ENCODE measurements around the gene CSNK2A1.

Gene CSNK2A1

DNA sequence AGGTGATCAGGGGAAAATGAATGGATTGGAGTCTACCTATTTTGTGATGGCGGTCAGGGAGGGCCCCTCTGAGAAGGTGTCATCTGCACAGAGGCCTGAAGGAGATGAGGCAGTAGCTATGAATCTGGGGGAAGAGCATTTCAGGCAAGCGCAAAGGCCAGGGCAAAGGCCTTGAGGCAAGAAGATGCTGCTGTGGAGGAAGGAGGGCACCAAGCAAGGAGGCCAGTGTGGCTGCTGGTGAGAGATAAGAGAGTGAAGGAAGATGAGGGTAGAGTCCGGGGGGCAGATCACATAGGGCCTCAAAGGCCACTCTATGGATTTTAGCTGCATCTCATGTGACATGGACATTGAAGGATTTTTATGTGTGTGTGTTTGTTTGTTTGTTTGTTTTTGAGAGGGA is 20.6 kb upstream of the CSNK2A1 start:
- DNase-seq, result no peak

DNA sequence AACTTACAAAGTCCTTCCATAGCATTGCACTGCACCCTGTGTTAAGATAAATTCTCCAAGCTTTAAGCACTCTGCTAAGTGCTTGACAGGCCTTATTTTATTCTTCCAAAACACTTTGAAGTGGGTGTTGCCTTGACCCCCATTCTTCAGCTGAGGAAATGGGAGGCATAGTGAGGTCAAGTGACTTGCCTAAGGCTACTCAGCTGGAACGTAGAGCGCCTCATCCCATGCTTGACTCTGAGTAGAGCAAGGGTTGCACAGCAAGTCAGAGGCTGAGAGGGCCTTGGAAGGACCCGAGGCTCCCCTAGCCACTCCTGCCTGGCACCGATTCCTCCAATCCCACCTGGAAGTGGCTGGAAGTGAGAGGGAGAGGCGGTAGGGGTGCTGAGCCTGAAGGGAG is 19.6 kb upstream of the CSNK2A1 start:
- no peak for DNase-seq

DNA sequence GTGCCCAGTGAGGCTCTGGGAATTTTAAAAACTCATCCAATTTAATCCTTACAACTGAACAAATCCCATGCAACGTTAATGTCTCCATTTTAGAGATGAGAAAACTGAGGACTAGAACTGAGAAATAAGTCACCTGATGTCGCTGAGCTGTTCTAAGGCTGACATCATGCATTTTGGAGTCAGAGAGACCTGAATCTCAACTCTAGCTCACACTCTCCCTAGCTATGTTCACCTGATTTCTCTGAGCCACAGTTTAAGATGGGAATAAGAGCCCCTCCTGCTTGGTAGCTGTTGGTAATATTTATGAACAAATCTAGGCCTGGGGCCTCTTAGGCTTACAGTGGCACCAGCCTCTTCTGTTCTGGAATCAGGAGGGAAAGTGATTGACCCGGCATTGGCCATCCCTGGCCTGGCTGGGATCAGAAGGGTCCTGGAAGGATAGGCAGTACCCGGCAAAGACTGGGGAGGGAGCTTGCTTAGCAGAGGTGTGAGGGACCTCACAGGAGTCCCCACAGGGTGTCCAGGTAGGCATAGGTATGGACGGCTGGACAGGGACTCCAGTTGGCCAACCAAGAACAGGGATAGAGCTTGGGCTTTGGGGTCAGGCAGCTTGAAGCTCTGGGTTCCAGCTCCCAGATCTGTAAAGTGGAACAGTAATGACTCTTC is 18.8 kb upstream of the CSNK2A1 start:
- no peak for DNase-seq

DNA sequence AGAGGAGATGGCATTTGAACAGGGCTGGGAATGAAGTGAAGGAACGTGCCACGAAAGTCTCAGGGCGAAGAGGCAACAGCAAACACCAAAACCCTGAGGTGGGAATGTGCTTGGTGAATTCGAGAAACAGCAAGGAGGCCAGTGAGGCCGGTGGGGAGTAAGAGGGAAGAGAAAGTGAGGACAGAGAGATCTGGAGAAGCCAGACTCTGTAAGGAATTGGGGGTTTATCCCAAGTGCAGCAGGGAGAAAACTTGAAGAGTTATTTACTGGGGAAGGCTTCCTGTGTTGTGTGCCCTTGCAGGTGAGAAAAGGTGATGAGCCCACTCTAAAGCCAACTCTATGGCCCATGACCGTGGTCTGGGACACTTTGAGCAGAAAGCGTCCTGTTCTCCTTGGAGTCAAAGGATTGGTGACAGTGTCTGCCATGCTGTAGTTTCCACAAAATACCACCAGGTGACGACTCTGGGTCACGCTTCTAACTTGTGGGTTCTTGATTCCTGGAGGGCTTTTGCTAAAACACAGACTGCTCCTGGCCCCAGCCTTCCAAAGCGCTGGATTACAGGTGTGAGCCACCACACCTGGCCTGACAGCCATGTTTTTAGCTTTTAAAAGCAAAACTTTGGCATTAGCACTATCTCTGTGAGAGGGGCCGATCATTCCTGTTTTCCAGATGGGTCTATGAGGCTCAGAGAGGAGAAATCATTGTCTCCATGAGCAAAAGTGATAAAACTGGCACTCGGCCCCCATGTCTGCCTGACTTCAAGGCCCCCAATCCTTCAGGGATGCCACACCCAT is 18.0 kb upstream of the CSNK2A1 start:
- peak in 48 of 56 donors; percentile 3 to 74 (median 26) for DNase-seq

DNA sequence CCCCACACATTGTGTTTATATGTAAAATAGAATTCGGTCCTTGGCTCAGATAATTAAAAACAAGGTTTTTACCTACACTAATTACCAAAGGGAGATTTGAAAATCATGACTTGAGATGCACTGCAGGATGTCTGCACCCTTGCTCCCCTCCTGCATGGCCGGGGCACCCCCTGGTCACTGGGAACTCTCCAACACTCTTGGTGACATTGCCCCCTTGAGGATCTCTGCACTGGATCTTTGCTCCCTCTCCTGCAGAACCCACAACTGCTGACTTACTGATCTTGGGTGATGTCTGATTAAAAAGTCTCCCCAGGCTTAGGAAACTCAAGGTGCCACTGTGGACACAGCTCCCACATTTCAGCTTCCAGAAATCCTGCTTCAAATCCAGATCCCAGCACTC is 17.1 kb upstream of the CSNK2A1 start:
- DNase-seq, result no peak

DNA sequence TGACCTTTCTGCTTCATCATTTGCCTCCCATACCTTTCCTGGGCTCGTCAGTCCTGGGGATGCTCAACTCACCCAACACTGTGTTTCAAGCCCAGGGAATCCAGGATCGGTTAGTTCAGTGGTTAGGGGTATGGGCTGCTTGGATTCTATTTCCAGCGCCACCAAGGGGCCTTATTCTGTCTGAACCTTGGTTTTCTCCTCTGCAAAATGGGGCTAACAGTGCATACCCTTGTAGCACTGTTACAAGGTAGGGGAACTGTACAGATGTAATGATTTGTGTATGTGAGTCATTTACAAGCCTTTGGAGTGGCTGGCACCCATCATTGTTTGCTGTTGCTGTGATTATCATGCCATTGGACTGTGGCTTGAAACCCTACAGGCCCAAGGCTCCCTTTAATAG is 14.5 kb upstream of the CSNK2A1 start:
- no peak for DNase-seq

DNA sequence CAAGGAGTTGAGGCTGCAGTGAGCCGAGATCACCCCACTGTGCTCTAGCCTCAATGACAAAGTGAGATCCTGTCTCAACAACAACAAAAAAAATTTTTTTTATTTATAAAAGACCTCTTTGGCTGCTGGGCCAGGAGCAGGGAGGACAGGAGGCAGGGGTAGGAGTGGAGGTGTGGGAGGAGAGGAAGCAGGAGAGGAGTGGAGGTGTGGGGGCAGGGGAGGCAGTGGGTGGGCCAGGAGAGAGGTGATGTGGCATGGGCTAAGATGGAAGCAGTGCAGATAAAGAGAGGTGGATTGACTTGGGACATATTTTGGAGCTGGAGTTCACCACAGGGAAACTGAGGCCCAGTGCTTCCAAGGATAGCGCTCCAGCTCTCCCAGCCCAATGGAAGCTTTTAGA is 13.4 kb upstream of the CSNK2A1 start:
- no peak for DNase-seq

DNA sequence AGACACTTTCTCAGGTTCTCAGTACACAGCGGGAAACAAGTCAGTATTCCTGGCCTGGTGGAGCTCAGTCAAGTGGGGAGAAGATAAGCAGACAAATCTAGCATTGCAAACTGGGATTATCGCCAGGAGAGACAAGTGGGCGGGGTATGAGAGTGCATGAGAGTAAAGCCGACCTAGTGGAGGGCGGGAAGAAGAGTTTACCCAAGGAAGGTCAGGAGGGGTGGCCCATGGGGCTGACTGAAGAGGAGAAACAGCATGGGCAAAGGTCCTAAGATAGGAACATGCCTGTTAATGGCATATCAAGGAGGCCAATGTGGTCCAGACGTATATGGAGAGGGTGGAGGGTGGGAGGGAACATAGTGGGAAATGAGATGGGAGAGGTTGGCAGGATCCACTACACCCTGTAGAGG is 12.4 kb upstream of the CSNK2A1 start:
- DNase-seq, result no peak

DNA sequence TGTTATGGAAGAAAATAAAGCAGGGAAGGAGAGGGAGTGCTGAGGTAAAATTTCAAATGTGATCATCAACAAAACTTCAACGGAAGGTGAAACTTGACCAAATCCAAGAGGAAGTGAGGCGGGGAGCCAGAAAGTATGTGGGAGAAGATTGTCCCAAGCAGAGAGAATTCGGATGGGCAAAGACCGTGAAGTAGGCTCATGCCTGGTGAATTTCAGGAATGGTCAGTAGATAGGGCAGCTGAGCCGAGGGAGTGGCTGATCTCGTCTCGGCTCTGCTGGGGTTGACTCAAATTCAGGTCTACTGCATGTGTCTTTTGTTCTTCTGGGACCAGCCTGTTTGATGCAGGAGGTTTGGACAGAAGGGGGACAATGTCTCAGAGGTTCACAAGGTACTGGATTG is 7.0 kb upstream of the CSNK2A1 start:
- no peak for DNase-seq

DNA sequence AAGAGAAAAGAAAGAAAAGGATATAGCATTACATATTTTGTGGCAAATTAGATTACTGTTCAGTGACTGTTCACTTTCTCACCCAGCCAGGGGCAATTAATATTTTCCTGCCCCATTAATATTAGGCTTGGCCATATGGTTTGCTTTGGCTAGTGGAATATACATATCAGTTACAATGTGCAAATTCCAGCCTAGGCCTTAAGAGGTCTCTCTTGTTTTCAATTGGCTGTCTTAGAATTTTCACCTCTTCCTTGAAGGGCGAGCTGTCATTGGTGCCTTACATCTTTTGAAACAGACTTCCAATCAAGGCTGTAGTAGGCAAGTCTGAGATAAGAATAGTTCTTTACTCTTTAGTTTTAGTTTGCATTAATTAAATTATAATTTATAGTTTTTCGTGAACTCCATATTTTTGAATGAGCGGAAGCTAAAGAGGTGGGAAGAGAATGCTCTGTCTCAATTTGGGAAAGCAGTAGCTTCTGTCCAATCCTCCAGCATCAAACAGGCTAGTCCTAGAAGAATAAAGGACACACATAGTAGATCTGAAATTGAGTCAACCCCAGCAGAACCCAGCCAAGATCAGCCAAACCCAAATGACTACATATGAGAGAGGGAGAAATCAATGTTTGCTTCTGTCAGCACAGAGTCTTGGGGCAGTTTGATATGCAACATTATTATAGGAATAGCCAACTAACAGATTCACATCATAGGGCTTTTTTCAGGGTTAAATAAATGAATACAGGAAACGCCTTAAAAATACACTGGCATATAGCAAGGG is 6.3 kb upstream of the CSNK2A1 start:
- no peak for DNase-seq

DNA sequence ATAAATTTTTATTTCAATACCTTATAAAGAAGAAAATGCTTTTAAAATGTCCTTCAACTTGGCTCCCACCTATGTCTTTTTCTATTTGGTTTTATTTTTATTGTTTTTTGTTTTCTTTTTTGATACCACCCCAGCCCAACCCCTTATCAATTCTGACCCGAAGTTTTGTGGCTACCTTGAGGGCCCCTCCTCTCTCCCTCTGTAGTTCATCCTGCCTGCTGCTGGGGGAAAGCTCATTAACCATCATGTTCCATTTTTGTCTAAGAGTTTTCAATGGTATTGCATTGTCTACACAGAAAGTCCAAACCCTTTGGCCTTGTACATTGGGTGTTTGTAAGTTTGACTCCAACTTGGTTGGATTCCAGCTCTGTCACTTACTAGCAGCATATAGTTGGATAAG is 5.3 kb upstream of the CSNK2A1 start:
- no peak for DNase-seq

DNA sequence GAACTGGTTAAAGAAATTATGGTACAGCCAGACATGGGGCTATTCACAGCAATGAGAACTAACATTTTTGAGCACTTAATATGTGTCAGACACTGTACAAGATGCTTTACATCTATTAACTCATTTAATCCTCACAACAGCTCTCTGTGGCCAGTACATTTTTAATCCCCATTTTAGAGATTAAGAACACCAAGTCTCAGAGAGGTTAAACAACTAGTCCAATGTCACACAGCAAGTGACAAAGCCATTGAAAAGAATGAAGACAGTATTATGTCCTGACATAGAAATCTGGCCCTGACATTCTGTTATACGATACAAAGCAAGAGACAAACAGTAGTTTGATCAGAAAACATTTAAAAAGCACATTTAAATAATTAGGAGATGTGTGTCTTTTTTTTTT is 3.8 kb upstream of the CSNK2A1 start:
- DNase-seq, result no peak

DNA sequence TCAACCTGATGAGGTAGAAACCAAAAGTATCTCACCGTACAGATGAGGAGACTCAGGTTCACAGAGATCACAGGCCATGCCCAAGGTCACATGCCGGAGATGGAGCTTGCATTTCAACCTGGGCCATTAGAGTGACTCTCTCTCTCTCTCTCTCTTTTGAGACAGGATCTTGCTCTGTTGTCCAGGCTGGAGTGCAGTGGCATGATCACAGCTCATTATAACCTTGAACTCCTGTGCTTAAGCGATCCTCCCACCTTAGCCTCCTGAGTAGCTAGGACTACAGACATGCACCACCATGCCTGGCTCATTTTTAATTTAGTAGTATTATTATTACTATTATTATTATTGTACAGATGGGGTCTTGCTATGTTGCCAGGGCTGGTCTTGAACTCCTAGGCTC is 2.8 kb upstream of the CSNK2A1 start:
- no peak for DNase-seq

DNA sequence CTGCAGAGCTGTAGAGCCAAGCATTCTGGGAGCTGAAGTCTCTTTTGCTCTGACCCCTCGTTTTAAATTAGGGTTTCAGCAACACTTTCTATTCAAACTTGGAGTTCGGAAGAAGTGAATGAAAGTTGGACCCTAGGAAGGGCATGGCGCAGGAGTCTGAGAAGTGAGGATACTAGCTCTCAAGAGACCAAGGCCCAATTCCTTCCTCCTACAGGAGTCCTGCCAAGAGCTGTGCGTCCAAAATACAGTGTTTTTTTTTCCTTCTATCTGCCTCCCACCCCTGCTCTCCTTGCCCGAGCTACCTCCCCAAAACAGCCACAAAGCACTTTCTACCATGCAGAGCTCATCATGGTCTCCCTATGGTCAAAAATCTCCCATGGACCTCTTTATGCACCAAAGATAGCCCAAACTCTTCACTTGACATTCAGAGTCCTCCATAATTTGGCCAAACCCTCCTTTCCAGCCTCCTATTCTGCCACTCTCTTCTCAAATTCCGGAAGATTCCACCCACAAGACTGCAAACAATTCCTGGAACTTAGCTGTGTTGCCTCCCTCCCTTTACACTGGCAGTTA is 649 bp upstream of the CSNK2A1 start:
- DNase-seq, result no peak

DNA sequence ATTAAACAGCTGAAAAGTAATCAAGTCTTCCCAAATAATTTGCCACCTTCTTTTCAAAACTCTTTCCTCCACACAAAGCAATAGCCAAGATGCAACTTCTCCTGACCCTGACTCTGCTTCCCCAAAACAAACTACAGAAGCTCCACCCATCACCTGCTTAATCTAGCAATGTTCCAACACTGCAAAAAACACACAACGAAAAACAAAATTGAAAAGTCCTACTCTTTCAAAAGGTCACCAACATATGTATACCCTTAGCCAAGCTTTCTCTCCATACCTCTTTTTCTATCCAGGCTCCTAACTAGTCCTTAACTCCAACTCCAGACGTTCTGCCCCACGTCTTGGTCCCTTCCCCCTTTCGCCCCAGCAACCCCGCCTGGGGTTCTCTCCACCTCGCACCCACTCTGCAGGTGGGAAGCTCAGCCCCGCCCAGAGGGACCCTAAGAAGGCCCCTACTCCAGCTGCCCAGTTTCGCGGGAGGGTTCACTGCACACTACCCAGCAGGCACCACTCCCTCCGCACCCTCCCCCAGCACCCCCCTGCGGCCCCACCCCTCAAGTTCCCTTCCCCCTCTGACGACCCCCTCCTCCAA is 717 bp downstream of the CSNK2A1 start:
- DNase-seq, result peak in 11 of 56 donors; percentile 28 to 44 (median 34)

DNA sequence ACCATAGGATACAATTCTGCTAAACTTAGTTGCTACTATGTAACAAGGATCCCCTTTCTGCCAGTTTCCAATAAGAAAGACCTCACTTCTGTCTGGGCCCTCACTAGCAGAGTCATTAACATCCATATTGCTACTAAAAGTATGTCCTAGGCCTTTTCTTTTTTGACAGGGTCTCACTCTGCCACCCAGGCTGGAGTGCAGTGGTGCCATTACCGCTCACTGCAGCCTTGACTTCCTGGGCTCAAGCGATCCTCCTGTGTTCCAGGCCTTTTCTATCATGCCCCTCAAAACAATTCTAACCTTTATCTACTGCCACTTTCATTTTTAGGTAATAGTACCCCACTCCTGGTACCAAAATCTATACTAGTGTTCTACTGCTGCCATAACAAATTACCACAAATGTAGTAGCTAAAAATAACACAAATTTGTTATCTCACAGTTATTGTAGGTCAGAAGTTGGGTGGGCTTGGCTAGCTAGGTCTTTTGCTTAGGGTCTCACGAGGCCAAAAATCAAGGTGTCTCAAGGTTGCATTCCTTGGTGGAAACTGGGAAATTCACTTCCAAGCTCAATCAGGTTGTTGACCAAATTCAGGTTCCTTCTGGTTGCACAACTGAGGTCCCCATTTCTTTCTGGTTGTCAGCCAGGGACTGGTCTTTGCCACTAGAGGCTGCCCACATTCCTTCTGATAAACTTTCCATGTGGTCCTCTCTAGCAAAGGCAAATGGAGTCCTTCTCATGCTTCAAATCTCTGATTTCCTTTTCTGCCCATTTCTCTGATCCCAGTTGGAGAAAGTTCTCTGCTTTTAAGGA is 3.0 kb downstream of the CSNK2A1 start:
- no peak for DNase-seq

DNA sequence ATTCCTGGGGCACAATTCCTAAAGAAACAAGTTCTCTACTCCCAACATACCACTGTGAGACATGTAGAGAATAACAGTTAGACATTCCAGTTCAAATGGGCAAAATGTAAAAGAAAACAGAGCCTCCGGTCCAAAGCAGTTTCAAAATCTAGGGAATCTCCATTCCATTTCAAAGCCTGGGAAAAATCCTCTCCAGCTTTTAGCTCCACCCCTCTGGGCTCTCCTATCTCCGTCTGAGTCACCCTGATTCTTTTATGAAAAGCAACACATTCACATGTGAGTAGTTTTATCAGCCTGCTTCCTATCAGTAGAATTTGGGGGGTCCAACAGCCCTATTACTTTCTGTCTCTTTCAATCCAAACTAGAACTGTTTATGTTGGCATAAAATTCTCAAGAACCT is 3.7 kb downstream of the CSNK2A1 start:
- peak in 1 of 56 donors; percentile 3 for DNase-seq

DNA sequence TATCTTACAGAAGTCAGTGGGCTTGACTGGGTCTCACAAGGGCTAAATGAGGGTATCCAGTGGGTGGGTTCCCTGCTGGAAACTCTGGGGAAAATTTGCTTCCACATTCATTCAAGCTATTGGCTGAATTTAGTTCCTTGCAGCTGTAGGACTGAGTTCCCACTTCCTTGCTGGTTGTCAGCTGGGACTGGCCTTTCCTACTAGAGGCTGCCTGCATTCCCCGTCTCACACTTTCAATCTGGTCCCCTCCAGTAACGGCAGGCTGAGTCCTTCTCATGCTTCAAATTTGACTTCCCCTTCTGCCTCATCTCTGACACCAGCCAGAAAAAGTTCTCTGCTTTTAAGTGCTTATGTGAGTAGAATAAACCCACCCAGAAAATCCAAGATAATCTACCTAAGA is 4.4 kb downstream of the CSNK2A1 start:
- DNase-seq, result no peak

DNA sequence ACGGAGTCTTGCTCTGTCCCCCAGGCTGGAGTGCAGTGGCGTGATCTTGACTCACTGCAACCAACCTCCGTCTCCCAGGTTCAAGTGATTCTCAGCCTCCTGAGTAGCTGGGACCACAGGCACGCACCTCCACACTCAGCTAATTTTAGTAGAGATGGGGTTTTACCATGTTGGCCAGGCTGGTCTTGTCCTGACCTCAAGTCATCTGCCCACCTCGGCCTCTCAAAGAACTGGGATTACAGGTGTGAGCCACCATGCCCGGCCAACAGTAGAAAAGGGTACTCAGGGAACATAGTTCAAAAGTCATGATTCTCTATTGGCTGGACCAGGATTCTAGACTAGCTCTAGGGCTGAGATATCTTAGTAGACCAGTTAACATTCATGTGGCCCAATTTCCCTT is 5.6 kb downstream of the CSNK2A1 start:
- DNase-seq, result no peak

DNA sequence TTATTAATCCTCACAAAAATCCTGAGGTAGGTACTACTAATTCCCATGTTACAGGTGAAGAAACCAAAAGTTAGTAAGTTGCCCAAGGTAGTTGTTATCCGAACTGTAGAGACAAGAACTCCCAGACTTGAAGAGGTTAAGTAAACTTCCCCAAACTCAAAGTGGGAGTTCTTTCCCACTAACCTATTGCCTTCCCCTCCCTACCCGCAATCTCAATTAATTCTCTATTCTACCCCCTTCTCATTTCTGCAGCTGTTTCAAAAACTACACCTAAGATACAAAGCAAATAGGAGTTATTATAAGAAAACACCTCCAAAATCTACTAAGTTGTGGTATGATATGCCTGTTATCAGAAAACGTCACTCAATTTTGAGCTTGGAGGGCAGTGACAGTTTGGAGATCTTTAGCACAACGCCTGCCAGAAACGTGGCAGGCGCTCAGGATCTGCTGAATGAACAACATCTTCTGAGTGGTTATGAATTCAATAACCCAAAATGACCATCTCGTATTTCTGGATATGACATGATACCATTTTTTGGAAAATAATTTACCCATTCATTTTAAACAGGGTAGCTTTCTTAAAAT is 7.1 kb downstream of the CSNK2A1 start:
- no peak for DNase-seq

All from nucleus accumbens (tissue), 56 donors.